ENCODE results near the gene TRIM47.

The TRIM47 gene, protein sequence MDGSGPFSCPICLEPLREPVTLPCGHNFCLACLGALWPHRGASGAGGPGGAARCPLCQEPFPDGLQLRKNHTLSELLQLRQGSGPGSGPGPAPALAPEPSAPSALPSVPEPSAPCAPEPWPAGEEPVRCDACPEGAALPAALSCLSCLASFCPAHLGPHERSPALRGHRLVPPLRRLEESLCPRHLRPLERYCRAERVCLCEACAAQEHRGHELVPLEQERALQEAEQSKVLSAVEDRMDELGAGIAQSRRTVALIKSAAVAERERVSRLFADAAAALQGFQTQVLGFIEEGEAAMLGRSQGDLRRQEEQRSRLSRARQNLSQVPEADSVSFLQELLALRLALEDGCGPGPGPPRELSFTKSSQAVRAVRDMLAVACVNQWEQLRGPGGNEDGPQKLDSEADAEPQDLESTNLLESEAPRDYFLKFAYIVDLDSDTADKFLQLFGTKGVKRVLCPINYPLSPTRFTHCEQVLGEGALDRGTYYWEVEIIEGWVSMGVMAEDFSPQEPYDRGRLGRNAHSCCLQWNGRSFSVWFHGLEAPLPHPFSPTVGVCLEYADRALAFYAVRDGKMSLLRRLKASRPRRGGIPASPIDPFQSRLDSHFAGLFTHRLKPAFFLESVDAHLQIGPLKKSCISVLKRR

DNA sequence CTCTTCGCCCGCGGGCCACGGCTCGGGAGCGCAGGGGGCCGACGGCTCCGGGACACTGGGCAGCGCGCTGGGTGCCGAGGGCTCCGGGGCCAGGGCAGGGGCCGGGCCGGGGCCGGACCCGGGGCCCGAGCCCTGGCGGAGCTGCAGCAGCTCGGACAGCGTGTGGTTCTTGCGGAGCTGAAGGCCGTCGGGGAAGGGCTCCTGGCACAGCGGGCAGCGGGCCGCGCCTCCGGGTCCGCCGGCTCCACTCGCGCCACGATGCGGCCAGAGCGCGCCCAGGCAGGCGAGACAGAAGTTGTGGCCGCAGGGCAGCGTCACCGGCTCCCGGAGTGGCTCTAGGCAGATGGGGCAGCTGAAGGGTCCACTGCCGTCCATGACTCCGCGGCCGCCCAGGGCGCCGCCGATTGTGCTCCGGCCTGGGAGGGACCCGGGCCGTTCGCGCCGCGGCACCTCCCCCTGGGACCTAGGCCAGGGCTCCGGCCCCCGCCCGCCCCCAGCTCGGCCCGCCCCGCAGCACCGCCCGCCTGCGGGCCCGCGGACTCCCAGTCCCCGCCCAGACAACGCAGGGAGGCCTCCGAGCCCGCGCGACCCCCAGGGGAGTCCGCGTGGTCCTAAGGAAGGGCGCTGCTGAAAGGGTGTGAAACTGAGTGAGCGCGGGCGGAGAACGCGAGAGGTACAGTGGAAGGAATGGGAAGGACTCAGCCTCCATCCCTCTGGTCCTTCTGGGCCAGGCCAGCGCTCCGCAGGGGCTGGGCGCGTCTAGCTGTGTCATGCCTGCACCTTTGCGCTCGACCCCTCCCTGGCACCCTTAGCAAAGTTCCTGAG, at the start of gene TRIM47:
TRIM47 (minus strand) TSS at position 408 of the 825 bp plus-strand sequence; CDS start at position 375, 33 bp downstream.
- DNase-seq (ENCODE audit: low read depth in 2 of 2) = no peak

DNA sequence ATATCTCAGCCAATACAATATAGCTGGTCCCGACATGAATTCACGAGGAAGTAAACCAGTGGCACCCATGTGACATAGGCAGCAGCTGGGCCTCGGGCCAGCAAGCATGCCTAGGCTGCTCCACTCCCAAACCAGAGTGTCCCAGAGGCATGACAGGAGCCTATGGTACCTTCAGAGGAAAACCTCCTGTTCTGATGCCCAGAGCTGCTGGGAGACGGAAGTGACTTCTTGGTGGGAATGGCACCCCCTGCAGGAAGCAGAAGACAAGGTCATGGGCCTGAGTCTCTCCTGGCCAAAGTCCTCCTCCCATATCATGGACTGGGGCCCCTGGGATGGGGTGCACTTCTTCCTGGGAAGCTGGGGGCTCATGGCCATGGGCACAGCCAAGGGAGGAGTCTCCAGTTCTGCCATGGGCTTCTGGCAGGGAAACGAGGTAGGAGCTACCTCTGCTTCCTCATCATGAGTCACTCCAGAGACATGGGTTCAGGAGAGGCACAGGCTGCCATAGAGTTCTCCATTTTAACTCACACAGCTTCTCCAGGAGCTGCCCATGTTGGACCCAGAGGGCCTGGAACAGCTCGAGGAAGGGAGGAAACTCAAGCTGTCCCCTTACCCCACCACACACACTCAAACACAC, 49.0 kb upstream of the TRIM47 start:
- no peak for DNase-seq (ENCODE audit: low read depth in 2 of 2)

DNA sequence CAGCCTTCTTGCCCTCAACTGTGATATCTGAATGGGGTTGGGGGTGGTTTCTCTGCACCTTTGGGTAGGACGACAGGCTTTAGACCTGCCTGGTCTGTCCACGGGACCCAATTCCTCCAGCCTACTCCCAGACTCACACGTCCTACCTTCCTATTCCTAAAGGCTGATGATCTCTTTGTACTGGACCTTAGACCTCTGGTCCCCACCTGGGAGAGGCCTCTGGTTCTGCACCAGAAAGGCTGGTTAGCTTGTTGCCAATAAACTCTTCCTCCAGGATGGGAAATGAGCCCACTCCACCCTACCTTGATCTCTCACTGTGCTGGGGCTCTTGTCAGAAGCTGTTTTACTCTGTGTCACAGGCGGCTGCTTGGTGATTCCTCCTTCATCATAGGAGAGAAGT, 48.1 kb upstream of the TRIM47 start:
- DNase-seq (ENCODE audit: low read depth in 2 of 2) = no peak

DNA sequence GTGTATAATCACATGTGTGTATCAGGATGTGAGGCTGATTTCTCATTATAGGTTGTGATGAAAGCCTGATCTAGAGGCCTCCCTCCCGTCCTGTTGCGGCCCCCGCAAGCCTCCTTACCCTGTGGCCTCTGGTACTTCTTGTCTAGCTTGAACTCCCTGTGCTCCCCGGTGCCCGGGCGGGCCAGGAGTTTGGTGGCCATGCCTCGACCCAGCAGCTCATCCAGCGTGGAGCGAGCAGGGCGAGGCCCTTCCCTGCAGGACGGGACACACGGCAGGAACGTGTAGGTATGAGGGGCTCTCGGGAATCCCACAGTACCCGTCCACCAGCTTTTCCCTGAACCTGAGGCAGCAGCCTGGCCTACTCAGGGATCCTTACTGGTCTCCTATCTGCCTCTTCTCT, 47.5 kb upstream of the TRIM47 start:
- no peak for DNase-seq (ENCODE audit: low read depth in 2 of 2)

GRCh38 chr17:75925103-75925502, 46.7 kb upstream of the TRIM47 start:
- DNase-seq (ENCODE audit: low read depth in 2 of 2) = no peak

DNA sequence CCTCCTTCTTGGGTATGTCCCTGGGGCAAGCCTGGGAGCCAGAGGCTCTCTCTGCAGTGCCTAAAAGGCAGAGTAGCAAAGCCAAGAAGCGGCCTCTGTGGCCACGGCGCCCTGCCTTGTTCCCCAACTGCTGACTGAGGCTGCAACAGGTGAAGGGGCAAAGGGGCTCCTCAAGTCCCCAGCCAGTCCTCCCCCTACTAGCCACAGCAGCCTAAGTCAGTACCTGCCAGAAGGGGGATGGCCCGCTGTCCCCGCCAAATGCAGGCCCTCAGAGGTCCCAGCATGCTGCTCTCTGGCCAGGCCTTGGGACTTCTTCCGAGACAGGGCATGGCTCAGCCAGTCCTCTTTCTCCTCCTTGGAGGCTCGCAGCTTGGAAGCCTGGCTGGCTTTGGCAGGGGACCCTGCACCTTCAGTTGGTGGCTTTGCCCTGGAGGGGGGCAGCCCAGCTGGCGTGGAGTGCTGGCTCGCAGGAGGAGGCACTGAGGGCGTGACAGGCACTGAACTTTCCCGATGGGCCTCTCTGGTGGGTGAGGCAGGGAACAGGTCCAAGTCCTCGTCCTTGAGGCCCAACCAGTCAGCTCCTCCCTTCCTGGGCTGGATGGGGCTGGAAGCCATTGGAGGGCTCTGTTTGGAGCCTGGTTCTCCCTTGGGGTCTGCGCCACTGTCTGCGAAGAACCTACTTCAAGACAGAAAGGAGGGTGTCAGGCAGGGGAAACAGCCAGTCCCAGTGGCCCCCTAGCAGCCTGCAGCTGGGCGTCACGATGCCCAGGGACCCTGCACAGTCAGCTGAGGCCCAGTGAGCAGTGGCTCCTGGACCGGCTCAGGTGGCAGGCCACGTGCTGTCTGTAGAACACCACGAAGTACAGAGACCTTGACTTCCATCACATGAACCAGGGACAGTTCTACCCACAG, 44.8 kb upstream of the TRIM47 start:
- no peak for DNase-seq (ENCODE audit: low read depth in 2 of 2)

GRCh38 chr17:75922173-75922961, 44.0 kb upstream of the TRIM47 start:
- DNase-seq (ENCODE audit: low read depth in 2 of 2) = no peak

DNA sequence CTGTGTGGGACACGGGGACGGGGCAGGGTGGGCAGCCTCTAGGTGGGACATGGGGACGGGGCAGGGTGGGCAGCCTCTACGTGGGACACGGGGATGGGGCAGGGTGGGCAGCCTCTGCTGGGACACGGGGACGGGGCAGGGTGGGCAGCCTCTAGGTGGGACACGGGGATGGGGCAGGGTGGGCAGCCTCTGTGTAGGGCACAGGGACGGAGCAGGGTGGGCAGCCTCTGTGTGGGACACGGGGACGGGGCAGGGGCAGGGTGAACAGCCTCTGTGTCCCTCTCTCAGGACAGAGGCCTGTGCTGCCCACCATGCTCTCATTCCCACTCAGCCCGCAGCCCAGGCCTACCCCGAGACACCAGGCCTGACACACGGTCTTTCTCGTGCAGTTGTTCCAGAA, 43.2 kb upstream of the TRIM47 start:
- no peak for DNase-seq (ENCODE audit: low read depth in 2 of 2)

GRCh38 chr17:75920045-75920560, 41.7 kb upstream of the TRIM47 start:
- DNase-seq (ENCODE audit: low read depth in 2 of 2) = no peak

- no peak for DNase-seq (ENCODE audit: low read depth in 2 of 2)
Observed at GRCh38 chr17:75919611-75920010, 41.2 kb upstream of the TRIM47 start.

DNA sequence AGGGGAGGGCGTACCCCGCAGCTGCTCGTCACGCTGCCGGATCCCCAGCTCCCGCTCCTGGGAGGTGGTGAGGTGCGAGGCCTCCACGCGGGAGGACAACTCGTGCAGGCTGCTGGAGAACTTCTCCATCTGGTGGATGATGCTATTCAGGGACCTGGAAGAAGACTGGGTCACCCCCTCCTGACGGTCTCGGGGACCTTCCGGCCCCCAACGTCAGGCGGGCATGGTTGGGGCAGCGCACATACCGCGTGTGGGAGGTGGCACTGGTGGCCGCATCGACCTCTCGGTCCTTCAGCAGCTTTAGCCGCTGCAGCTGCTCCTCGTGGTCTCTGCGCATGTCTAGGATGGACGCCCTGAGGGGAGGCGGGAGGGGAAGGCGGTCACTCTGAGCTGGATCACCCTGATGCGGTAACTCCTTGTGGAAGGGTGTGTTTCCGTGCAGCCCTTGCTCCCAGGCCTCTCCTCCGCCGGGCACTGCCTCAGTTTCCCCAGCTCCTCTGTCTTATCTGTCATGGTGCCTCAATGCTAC, 39.6 kb upstream of the TRIM47 start:
- DNase-seq (ENCODE audit: low read depth in 2 of 2) = no peak

GRCh38 chr17:75917141-75917916, 38.9 kb upstream of the TRIM47 start:
- no peak for DNase-seq (ENCODE audit: low read depth in 2 of 2)

DNA sequence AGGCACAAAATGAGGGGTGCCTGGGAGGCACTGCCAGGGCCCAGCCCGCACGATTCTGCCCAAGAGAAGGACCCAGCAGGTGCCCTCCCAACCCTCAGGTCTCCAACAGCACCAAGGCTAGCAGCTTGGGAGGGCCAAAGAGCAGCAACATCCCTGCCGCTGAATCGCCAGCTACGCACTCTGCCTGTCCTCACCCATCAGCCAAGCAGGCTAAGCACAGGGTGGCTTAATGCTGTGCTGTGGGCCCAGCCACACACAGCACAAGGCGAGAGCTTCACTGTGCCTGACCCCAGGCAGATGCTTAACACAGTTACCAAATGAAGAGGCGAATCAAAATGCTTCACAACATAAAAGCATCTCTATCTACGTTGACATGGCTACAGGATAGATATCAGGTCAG, 36.9 kb upstream of the TRIM47 start:
- DNase-seq (ENCODE audit: low read depth in 2 of 2) = no peak

DNA sequence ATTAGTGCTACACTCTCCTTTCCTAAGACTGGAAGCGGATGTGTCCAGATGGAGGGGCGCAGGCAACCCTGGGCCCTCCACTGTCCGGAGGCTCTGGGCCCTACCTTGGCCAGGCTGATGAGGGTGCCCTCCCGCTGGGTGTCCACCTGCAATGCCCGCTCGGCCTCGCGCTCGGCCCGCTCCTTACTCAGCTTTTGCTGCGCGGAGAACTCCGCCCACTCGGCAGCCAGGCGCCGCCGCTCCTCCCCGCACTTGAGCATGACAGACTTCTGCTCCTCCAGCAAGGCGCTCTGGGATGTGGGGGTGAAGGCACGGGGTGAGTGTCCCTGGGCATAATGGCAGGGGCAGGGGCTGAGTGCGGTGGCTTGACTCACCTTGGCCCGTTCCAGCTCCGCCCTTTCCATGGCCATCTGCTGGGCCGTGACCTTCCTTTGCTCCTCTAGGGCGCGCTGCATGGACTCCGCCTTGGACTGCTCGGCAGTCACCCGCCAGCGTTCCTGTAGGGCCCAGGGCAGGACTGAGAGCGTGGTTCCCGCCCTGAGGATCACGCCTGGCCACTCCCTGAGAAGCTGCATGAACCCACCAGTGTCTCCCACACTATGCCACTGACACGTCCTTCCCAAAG, 36.4 kb upstream of the TRIM47 start:
- DNase-seq (ENCODE audit: low read depth in 2 of 2) = no peak

DNA sequence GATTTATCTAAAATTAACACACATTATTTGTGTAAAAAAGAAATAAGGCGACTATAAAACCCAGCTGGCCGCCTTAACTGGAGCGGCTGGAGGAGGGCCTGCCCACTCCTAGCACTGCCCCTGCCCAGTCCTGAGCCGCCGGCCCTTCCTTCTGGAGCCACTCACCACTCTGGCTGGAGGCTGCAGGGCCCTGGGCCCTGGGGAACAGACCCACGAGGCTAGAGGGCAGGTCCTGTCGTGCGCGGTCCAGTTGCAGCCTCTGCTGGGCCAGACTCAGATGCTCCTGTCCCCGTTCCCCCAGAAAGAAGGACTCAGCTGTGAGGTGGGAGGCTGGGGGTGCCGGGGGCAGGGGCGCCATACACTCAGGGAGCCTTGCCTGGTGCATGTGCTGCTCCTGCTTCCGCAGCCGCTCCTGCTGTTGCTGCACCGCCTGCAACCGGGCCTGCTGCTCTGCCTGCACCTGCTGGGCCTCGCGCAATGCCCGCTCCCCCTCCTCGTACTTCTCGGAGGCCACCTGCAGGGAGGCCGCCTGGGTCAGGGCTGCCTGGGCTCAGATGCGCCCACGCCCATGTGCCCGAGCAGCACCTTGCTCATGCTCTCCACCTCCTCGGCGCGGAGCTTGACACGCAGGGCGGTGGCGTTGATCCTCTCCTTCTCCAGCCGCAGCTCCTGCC, 35.3 kb upstream of the TRIM47 start:
- no peak for DNase-seq (ENCODE audit: low read depth in 2 of 2)

GRCh38 chr17:75910699-75911098, 32.3 kb upstream of the TRIM47 start:
- DNase-seq (ENCODE audit: low read depth in 2 of 2) = no peak

- DNase-seq (ENCODE audit: low read depth in 2 of 2) = no peak
Observed at GRCh38 chr17:75909812-75910274, 31.5 kb upstream of the TRIM47 start.
